Gastroesophageal sphincter (tissue), 4 donors: ENCODE measurements around the gene PPP6R2. TPM values are rescaled to one million over a fixed set of nuclear protein-coding genes. Genes with fewer than 3 reads are reported as not detected.

ENCODE experiments used
- ATAC-seq: fragments of 150-250 bp; one replicate; pipeline ENCODE4 v1.9.1; 2016; ENCODE audit warnings: mild to moderate bottlenecking, moderate library complexity
- H3K27ac ChIP-seq, 4 donors: fragments of 200-600 bp; sonication (generic) in 3 of 4; 1 replicate in 3 of 4; 2 replicates in 1 of 4; pipeline ENCODE4 v1.5.1; 2016 to 2019
- H3K27me3 ChIP-seq: fragments of 200-600 bp; sonication (generic); one replicate; pipeline ENCODE4 v1.5.1; 2019
- H3K36me3 ChIP-seq, 2 donors: fragments of 200-600 bp; sonication (generic); one replicate each; pipeline ENCODE4 v1.5.1; 2019; ENCODE audit warnings: control low read depth in 1 of 2
- H3K4me1 ChIP-seq, 3 donors: fragments of 200-600 bp; sonication (generic); 1 replicate in 2 of 3; 2 replicates in 1 of 3; pipeline ENCODE4 v1.5.1; 2016 to 2019; ENCODE audit warnings: control low read depth in 2 of 3
- H3K4me3 ChIP-seq, 2 donors: fragments of 200-600 bp; sonication (generic); one replicate each; pipeline ENCODE4 v1.5.1; 2019; ENCODE audit warnings: mild to moderate bottlenecking in 1 of 2, moderate library complexity in 1 of 2
- H3K9me3 ChIP-seq, 3 donors: fragments of 200-600 bp; sonication (generic); one replicate each; pipeline ENCODE4 v1.5.1; 2017 to 2019; ENCODE audit warnings: control low read depth in 2 of 3
- CTCF ChIP-seq, 4 experiments: fragments of 200-600 bp in 2 of 4; fragments of 450-650 bp in 2 of 4; sonication (generic) in 1 of 4; IDR thresholded peaks; one replicate each; pipeline ENCODE4 v1.5.1; 2017 to 2019; ENCODE audit warnings: antibody characterized with exemption in 4 of 4, mild to moderate bottlenecking in 2 of 4, moderate library complexity in 2 of 4
- EP300 ChIP-seq: sonication (generic); formaldehyde crosslinking; IDR thresholded peaks from one replicate; pipeline ENCODE4 v1.6.1; 2017; ENCODE audit warnings: antibody characterized with exemption, mild to moderate bottlenecking
- POLR2A ChIP-seq, 2 donors: fragments of 450-650 bp; IDR thresholded peaks; one replicate each; pipeline ENCODE4 v1.6.1; 2017; ENCODE audit warnings: antibody characterized with exemption in 2 of 2, mild to moderate bottlenecking in 2 of 2, moderate library complexity in 1 of 2
- POLR2AphosphoS5 ChIP-seq: sonication (generic); formaldehyde crosslinking; IDR thresholded peaks from one replicate; pipeline ENCODE4 v1.6.1; 2017; ENCODE audit warnings: antibody characterized with exemption
- WGBS, 2 donors: methylation state at CpG; one replicate each; pipeline ENCODE4 v1.1.5; 2018; ENCODE audit warnings: low coverage in 1 of 2; 5-methylcytosine and 5-hydroxymethylcytosine counted together
- total RNA-seq, 4 donors: library from RNA; depleted of rRNA; stranded (reverse); fragments of >200 nt; gene quantifications; one replicate each; pipeline ENCODE4 v1.1.0, GENCODE V29; 2016

PPP6R2 gene
- total RNA-seq, 4 donors from 2014 or later: 52.2 to 73.5 (median 64.2) TPM

GRCh38 chr22:50489363-50490243 lies 146.5 kb downstream of the PPP6R2 start:
- WGBS, 2 donors: 0 to 70% methylated on average over 1 to 2 of the region's 31 CpGs
- no peak for ATAC-seq
- TF ChIP-seq CTCF (IDR thresholded peaks at IDR 0.05): no peak
- TF ChIP-seq POLR2A (IDR thresholded peaks at IDR 0.05): no peak
- no peak for TF ChIP-seq POLR2AphosphoS5
- peaks cover 50% of the 10 kb centered on the region for H3K27me3 ChIP-seq
- no peaks in the 10 kb centered on the region for H3K36me3 ChIP-seq
- no peaks in the 10 kb centered on the region for H3K9me3 ChIP-seq
- H3K27ac ChIP-seq: no peak overlapping the region
- H3K4me1 ChIP-seq: no peaks in the 10 kb centered on the region
- no peak overlapping the region for H3K4me3 ChIP-seq

GRCh38 chr22:50490531-50491308 lies 147.6 kb downstream of the PPP6R2 start:
- no peak overlapping the region for H3K27ac ChIP-seq
- no peak for ATAC-seq
- WGBS, 2 donors: 69 to 73% methylated on average over 11 to 17 of the region's 27 CpGs

More at GRCh38 chr22:50490531-50491308, 147.6 kb downstream of the PPP6R2 start:
- no peak overlapping the region for H3K4me3 ChIP-seq
- H3K36me3 ChIP-seq: no peaks in the 10 kb centered on the region
- H3K9me3 ChIP-seq: no peaks in the 10 kb centered on the region
- H3K4me1 ChIP-seq: no peaks in the 10 kb centered on the region
- peaks cover 38% of the 10 kb centered on the region for H3K27me3 ChIP-seq
- TF ChIP-seq POLR2AphosphoS5 (no peak), EP300 (no peak), CTCF (IDR thresholded peaks at IDR 0.05) (no peak)

Other genes with a start within 250 kb of the PPP6R2 start
- gene PANX2, start 172.6 kb upstream of the PPP6R2 start, total RNA-seq: under 1 TPM in 2 of 4 donors, not detected in 2; 0.13 to 0.46 TPM
- 10 to 100 TPM; 15.7 to 22.0 (median 19.0) TPM for gene TRABD, start 157.4 kb upstream of the PPP6R2 start, total RNA-seq
- gene SELENOO, start 142.3 kb upstream of the PPP6R2 start, total RNA-seq: 10 to 100 TPM; 19.9 to 42.6 (median 27.3) TPM
- 10 to 100 TPM; 26.1 to 48.3 (median 37.4) TPM for gene TUBGCP6, start 98.3 kb upstream of the PPP6R2 start, total RNA-seq
- gene HDAC10, start 92.1 kb upstream of the PPP6R2 start, total RNA-seq: 10 to 100 TPM in 3 of 4 donors, 1 to 10 TPM in 1; 9.4 to 24.7 (median 12.5) TPM
- 10 to 100 TPM; 10.1 to 18.4 (median 14.0) TPM for gene MAPK12, start 81.6 kb upstream of the PPP6R2 start, total RNA-seq
- gene MAPK11, start 72.9 kb upstream of the PPP6R2 start, total RNA-seq: 10 to 100 TPM in 2 of 4 donors, 1 to 10 TPM in 2; 6.8 to 11.5 (median 10.4) TPM
- gene PLXNB2, start 35.7 kb upstream of the PPP6R2 start, total RNA-seq: 100 to 1,000 TPM in 2 of 4 donors, 10 to 100 TPM in 2; 93.2 to 207 (median 102) TPM
- 1 to 10 TPM; 2.0 to 4.8 (median 2.8) TPM for gene DENND6B, start 16.3 kb upstream of the PPP6R2 start, total RNA-seq
- 100 to 1,000 TPM in 1 of 4 donors, 10 to 100 TPM in 3; 63.7 to 122 (median 64.4) TPM for gene SBF1, start 131.7 kb downstream of the PPP6R2 start, total RNA-seq
- gene ADM2, start 138.2 kb downstream of the PPP6R2 start, total RNA-seq: under 1 TPM in 1 of 4 donors, not detected in 3; 0.40 TPM
- not detected for gene MIOX, start 143.5 kb downstream of the PPP6R2 start, total RNA-seq
- 10 to 100 TPM; 35.5 to 58.4 (median 45.1) TPM for gene LMF2, start 164.4 kb downstream of the PPP6R2 start, total RNA-seq
- gene NCAPH2, start 164.9 kb downstream of the PPP6R2 start, total RNA-seq: 10 to 100 TPM; 34.8 to 45.0 (median 42.1) TPM
- gene SCO2, start 182.3 kb downstream of the PPP6R2 start, total RNA-seq: 1 to 10 TPM in 2 of 4 donors, not detected in 2; 1.2 to 1.8 TPM
- 10 to 100 TPM; 18.5 to 55.1 (median 39.3) TPM for gene TYMP, start 186.7 kb downstream of the PPP6R2 start, total RNA-seq
- under 1 TPM in 3 of 4 donors, not detected in 1; 0.08 to 0.31 (median 0.27) TPM for gene KLHDC7B, start 202.6 kb downstream of the PPP6R2 start, total RNA-seq
- gene SYCE3, start 219.6 kb downstream of the PPP6R2 start, total RNA-seq: not detected
- 10 to 100 TPM in 1 of 4 donors, 1 to 10 TPM in 3; 3.1 to 13.4 (median 6.5) TPM for gene CPT1B, start 235.1 kb downstream of the PPP6R2 start, total RNA-seq
- 10 to 100 TPM; 16.6 to 39.8 (median 33.1) TPM for gene CHKB, start 239.5 kb downstream of the PPP6R2 start, total RNA-seq